Raji (cell line): ENCODE results near the gene ITFG2.
A peak's percentile ranks its signal among the peaks of the same experiment; 100 is the strongest.

Experiments used
- POLR2A ChIP-seq: IDR thresholded peaks from 2 replicates; pipeline ENCODE4 v1.6.1; 2011; ENCODE audit warnings: low read depth, low read length, control low read depth; ENCODE audit not compliant: insufficient read depth

Gene ITFG2

DNA sequence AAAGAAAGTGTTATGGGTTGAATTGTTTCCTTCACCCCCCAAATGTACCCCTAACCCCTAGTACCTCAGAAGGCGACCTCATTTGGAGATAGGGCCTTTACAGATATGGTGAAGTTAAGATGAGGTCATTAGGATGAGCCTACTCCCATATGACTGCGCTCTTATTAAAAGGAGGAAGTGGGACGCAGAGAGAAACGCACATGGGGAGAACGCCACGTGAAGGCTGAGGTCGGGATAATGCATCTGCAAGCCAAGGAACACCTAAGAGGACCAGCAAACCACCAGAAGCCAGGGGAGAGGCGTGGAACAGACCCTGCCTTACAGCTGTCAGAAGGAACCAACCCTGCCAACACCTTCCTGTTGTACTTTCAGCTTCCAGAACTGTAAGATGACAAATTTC is 24.1 kb downstream of the ITFG2 start:
- no peak for TF ChIP-seq POLR2A

DNA sequence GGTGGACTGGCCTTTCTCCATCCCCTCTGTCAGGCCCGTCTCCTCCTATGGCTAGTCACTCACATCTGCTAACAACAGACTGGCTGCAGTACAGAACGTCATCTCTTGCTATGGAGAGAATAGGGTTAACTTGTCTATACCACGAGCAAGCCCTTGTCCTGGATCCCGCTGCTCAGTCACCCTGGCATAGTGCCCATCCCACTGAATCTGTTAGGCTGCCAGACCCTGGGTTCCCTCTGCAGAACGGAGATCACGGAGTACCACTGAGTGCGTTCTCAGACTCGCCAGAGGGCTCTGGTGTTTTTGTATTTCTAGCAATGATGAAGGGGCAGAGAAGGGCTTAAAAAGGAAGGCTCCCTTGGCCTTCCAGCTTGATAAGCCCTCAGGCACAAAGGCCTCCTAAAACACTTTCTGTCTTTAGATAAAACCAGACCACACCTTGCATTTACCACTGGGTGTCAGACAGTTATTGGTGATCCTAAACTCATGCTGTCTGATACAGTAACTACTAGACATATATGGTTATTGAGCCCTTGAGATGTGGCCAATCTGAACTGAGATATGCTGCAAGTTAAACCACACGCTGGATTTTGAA is 28.7 kb downstream of the ITFG2 start:
- no peak for TF ChIP-seq POLR2A

DNA sequence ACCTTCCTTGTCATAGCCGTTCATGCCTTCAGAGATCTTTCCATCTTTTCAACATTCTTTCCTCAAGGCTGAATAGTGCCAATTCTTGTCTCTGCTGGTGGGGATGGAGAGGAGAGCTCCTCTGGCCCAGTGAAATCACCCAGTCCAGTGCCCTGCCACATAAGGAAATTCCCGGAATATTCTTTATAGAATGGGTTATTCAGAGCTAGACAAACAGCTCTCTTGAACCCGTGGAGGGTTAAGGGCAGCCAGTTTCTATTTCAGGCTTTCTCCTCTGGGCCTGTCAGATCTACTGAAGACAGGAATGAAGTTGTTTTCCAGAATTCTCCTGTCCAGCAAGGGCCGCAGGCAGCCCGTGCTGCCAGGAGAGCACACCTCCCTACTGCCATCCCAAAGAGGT is 30.5 kb downstream of the ITFG2 start:
- TF ChIP-seq POLR2A, result no peak

DNA sequence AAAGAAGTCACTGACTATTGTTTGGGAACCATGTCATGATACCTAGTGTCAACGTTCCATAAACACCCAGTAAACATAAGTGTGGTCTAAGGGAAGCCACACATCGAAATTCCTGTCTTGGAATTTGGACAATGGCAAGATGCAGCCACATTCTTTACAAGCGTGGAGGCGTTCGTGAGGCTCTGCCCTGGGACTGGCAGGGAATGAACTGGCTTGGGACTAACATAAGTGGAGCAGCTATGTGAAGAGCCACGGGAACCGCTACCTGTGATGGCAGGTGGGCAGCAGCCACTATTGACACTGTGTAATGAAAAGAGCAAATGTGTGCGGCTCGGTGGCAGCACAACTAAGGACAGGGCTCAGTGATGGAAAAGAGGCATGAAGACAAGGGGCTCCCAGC is 32.3 kb downstream of the ITFG2 start:
- no peak for TF ChIP-seq POLR2A

DNA sequence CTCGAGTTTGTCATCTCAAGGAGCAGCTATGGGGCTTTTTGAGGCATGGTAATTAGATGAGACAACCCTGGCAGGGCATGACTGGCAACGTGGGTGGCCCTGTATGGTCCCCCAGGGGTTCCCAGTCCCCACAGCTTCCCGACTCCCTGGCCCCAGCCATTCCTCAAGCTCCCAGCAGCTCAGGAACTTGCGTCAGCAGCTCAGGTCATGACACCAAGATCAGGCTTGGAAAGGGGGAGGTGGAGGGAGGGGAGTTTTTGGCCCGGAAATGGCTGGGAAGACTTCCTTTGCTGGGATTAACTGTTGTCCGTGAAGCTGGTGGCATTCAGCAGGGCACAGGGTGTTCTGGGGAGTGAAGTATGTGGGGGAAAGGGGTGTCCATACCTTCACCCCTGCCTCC is 32.8 kb downstream of the ITFG2 start:
- no peak for TF ChIP-seq POLR2A

DNA sequence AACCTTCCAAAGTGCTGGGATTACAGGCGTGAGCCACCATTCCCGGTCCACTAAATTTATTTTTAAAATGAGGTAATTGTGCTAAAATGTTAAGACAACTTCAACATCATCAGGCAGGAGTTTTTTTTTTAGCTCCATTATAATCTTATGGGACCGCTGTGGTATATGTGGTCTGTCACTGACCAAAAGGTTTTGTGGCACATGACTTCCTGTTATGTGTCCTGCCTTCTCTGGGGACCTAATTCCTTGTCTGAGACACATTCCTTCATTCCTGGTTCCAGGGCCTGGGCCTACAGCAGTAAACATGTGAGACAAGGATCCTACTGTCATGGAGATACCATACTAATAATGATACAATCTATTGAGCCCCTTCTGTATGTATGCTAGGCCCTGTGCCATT is 39.5 kb downstream of the ITFG2 start:
- TF ChIP-seq POLR2A, result no peak

DNA sequence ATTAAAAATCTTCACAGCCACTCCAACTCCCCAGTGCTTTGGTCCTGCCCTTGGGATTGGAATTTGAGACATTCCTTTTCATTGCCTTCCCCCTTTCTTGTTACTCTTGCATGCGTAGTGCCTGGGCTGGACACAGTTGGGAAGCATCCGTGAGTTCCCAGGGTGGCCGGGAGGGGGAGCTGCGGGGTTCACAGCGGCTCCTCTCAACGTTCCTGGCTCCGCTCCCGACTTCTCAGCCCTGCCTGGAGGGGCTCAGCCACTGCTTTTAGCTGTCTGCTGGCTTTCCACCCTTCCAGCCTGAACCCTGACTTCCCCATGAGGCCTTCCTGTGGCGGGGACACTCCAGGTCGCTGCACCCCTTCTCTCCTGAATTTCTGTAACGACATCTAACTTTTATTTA is 41.2 kb downstream of the ITFG2 start:
- no peak for TF ChIP-seq POLR2A

DNA sequence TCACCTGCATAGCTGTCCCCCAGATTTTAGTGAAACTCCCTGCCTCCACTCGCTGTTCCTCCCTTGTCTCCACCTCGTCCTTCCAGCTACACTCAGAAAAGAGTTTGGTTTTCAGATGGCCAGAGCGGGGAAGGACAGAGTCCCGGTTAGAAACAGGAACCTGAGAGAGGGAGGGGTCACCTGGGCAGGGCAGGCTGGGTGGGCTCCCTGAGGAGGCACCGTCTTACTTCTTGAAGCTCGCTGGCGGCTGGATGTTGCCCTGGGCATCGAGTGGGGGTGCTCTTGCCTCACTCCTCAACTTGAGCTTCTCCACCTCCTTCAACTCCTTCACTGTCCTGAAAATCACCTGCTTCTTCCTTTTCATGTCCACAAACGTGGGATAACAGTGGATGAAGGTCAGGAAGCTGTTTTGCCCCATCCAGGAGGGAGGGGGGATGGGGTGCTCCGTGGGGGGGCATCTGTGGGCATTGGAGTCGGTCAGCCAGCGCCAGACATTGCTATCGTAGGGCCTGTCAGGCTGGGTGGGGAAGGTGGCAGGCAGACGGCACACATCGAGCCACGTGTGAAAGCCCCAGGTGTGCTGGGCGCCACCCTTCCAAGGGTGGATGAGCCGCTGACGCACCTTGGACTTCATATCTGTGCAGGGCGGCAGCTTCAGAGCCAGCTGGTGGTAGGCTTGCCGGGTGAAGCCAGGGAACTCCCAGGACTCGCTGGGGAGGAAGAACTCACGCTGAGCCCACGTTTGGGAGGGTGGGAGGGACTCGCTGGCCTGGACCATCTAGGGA is 42.4 kb downstream of the ITFG2 start:
- TF ChIP-seq POLR2A, result no peak

DNA sequence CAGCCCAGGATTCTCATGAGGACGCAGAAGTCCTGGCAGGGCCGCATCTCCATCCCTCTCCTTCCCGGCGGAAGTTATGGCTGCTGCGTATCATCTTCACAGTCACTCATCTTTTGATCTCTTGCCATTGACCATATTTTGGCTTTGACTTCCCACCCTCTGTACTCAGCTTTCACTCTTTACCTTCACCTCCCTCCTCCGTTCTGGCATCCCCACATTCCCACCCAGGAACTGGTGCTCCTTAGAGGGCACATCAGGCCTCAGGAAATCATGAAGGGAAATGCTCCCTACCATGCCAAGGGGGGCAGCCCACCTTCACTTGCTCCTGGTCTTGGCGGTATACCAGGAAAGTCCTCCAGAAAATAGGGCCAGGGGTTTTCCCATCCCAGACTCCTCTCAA is 43.1 kb downstream of the ITFG2 start:
- no peak for TF ChIP-seq POLR2A

DNA sequence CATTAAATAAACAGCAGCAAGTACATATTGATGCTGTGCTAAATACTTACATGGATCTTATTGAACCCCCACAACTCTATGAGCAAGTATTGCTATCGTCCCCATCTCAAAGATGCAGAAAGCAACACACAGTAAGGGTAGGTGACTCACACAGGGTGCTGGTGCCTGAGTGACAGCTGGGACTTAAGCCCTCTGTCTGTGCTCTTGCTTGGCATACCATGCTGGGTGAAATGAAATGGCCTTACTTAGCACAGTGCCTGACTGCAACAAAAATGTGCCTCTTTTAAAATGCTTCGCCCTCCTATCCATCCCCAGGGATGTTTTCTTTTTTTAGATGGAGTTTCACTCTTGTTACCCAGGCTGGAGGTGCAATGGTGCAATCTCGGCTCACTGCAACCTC is 43.6 kb downstream of the ITFG2 start:
- no peak for TF ChIP-seq POLR2A

DNA sequence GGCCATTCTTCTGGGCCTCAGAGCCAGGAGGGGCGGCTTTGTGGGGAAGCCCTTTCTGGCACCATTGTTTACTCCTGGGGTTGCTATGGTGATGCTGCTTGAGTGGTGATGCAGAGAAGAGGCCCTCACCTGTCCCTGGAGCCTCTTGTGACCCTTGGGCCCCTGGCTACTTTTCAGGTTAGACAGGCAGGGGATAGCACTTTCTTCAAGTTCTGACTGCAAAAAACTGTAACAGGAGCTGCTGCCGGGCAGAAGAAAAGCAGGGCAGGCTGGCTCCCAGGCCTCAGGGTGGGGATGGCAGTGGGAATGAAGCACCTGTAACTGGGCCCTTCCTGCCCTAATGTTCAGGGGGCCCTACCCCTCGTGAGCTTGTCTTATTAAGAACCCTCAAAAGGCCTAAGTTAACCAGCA is 44.6 kb downstream of the ITFG2 start, which contains the start of gene TEX52:
TSS of gene TEX52 (minus strand) at position 19 of the 411 bp plus-strand sequence. CDS start at position 6, 13 bp downstream.
- TF ChIP-seq POLR2A, result no peak

DNA sequence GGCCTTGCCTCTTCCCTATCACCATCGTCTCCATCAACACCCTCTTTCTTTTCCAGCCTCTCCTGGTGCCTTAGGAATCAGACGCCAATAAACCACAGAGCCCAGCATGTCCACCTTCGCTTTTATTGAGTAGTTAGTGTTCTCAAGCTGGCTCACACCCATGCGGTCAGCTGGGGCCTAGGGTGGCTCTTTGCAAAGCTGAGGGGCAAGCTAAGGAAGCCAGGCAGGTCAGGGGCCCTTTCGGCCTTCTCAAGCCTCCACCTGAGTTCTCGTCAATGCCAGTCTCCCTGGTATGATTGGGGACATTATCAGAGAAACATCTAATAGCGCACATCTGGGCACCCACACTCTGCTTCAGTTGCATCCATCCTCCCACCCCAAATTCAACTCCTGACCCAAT is 45.1 kb downstream of the ITFG2 start:
- TF ChIP-seq POLR2A, result no peak

DNA sequence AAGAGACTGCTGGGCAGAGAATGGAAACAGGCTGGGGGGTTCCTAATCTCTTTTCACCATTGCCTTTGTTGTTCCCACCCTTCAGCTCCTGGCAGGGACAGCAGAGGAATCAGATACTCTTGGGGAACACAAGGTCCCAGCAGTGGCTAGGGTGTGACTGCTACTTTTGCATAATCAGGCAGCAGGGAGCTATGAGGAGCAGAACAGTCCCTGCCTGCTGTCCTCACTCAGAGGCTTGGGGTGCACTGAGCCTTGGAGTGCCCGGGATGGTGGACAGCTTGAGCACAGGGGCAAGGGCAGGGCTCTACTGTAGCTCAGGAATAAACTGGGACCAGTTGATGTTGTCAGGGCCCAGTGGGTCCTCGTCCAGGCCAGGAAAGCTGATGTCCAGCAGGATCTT is 45.9 kb downstream of the ITFG2 start:
- 0 out of 2 replicates have a peak, but pooled peaks have one; percentile 19 for TF ChIP-seq POLR2A

DNA sequence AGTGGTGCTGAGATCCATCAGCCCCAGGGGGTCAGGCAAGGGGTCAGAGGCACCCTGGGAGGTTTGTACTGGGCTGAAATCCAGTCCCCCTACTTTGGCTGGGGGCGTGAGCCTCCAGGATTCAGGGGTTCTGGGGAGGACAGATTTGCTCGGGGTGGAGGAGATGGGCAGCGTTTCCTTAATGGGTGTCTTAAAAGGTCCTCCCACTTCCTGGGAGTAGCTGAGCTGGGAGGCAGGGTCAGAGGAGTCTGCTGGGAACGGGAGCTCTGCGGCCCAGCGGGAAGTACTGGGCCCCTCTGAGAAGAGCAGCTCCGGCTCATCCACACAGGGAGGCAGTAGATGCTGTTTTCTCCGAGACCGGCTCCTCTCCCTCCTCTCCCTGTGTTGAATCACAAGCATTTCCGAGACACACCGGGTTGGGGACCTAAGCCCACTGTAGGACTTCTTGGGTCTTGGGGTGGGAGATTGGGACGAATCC is 46.5 kb downstream of the ITFG2 start:
- no peak for TF ChIP-seq POLR2A

DNA sequence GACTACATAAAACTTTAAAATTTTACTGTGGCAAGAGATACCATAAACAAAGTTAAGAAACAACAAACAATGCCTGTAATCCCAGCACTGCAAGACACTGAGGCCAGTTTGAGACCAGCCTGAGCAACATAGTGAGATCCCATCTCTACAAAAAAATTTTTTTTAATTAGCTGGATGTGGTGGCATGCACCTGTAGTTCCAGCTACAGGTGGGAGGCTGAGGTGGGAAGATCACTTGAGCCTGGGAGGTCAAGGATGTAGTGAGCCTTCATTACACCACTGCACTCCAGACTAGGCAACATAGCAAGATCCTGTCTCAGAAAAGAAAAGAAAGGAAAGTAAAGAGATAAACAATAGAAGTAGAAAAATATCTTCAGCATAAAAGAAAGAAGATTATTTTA is 47.7 kb downstream of the ITFG2 start:
- no peak for TF ChIP-seq POLR2A

DNA sequence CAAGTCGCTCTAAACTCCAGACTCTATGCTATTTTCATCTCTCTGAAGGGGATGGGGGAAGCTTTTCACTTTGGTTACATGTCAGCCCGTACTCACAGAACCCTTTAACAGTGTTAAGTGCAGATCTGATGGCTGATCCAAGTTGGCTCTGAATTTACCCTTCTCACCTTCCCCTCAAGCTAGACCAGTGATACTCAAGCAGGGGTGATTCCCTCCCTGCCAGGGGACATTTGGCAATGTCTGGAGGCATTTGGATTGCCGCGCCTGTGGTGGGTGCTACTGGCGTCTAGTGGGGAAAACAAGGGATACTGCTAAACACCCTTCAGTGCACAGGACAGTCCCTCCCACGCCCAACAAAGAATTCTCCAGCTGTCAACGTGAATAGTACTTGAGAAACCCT is 50.4 kb downstream of the ITFG2 start:
- TF ChIP-seq POLR2A, result no peak
